BJ (cell line): ENCODE data around the gene OVOL2. TPM values are rescaled to one million over a fixed set of nuclear protein-coding genes. Genes with fewer than 3 reads are reported as not detected.
"Not testable (repeated sequence)": the region's sequence is repeated elsewhere in the genome, so short reads cannot be mapped to it uniquely, and the experiment has no call there.

ENCODE experiments used
- CTCF ChIA-PET: fragments of 350-600 bp; formaldehyde crosslinking; extraction: SDS; loops from one replicate; lab custom pipeline; 2021; ENCODE audit warnings: antibody characterized with exemption, inconsistent platforms; lab: Yijun Ruan, JAX
- POLR2A ChIA-PET: fragments of 300-600 bp; sonication (Branson Sonifier 250); formaldehyde crosslinking; extraction: SDS; loops from one replicate; lab custom pipeline; 2021; ENCODE audit warnings: antibody characterized with exemption; lab: Charles Lee
- DNase-seq: peaks from one replicate; pipeline ENCODE4 v3.0.0-alpha.2; 2011; ENCODE audit warnings: low read depth
- H3K27me3 ChIP-seq: 2 replicates; pipeline ENCODE4 v1.6.0; 2011; ENCODE audit warnings: low read length; ENCODE audit not compliant: control insufficient read depth, insufficient read depth
- H3K36me3 ChIP-seq: 2 replicates; pipeline ENCODE4 v1.5.1; 2011; ENCODE audit warnings: low read length; ENCODE audit not compliant: control insufficient read depth, insufficient read depth
- H3K4me3 ChIP-seq: 2 replicates; pipeline ENCODE4 v1.5.1; 2011; ENCODE audit warnings: low read depth, mild to moderate bottlenecking, control low read depth, low read length
- CTCF ChIP-seq: IDR thresholded peaks from 2 replicates; pipeline ENCODE4 v1.5.1; 2011; ENCODE audit warnings: low read depth, mild to moderate bottlenecking, control low read depth, inconsistent platforms, low read length, moderate library complexity; ENCODE audit not compliant: insufficient read depth
- polyA plus RNA-seq: library from polyadenylated mRNA; depleted of rRNA; stranded (reverse); fragments of >200 nt; gene quantifications from 2 replicates; pipeline ENCODE4 v1.2.3, GENCODE V29; 2011

OVOL2 gene
- polyA plus RNA-seq, 1 experiment, result not detected

DNA sequence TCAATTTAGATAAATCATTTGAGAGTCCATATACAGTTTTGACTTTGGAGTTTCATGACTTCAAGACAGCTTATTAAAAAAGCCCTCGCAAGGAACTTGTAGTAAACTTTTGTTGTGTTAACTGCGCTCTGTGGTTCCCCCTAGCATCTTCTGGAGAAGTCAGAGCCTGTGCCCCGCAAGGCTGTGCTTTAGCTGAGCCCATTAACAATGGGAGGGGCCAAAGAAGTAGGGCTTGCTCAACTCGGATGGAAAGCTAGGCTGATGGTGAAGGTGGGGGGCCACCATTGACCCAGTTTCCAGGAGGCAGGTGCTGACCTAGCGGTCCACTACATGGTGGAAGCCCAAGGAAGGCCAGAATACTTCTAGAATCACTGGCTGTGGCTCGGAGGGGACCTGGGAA, 29.3 kb upstream of the OVOL2 start:
- no peaks in the 10 kb centered on the region for H3K36me3 ChIP-seq
- POLR2A ChIA-PET, result no interaction called here
- no peak for DNase-seq
- no peaks in the 10 kb centered on the region for H3K27me3 ChIP-seq
- no peak overlapping the region for H3K4me3 ChIP-seq
- TF ChIP-seq CTCF, result no peak
- CTCF ChIA-PET, result no interaction called here

GRCh38 chr20:18080836-18081235, 23.1 kb upstream of the OVOL2 start:
- POLR2A ChIA-PET, H3K36me3 ChIP-seq, DNase-seq, H3K27me3 ChIP-seq, CTCF ChIA-PET, H3K4me3 ChIP-seq: not testable (repeated sequence)

DNA sequence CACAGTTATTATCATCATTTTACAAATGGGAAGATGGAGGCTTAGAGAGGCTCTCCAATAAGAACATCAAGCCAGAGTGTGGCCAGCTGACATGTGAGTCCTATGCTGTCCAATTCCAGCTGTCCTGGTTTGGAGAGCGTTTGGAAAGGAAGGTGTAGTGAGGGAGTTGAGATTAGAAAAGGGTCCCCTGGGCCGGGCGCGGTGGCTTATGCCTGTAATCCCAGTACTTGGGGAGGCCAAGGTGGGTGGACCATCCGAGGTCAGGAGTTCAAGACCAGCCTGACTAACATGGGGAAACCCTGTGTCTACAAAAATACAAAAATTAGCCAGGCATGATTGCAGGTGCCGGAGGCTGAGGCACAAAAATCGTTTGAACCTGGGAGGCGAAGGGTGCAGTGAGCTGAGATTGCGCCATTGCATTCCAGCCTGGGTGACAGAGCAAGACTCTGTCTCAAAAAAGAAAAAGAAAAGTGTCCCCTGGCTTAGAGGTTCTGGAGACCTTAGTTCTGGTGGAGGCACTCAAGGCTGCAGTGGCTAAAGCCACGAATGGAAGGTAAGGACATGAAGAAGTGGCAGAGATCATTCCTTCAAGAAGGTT, 22.1 kb upstream of the OVOL2 start:
- ChIA-PET CTCF (no interaction called here), POLR2A (no interaction called here)
- H3K4me3 ChIP-seq, result no peak overlapping the region
- peaks cover 1% of the 10 kb centered on the region; the same call in 1 of the 2 replicates for H3K27me3 ChIP-seq
- TF ChIP-seq CTCF, result no peak
- no peak for DNase-seq
- H3K36me3 ChIP-seq, result no peaks in the 10 kb centered on the region

DNA sequence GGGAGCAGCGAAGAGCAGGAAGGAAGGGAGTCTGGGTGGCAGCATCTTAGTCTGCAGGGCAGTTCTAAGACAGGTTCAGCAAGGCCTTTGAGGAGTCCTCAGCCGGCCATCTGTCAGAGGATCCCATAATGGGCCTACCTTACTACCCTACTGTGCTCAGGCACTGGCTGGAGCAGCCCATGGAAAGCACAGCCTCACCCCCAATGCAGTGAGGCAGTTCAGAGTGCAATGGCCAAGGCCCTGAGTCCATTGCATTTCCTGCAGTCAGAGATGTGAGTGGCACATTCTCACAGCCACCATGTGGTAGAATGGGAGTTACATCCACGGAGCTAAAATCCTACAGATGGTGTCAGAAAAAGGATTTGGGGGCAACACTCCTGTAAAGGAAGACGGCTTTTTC, 19.4 kb upstream of the OVOL2 start:
- CTCF ChIA-PET, result no interaction called here
- TF ChIP-seq CTCF, result no peak
- Histone ChIP-seq H3K36me3 (no peaks in the 10 kb centered on the region), H3K4me3 (no peak overlapping the region), H3K27me3 (peaks cover 1% of the 10 kb centered on the region; the same call in 1 of the 2 replicates)
- no peak for DNase-seq
- POLR2A ChIA-PET, result no interaction called here

- Histone ChIP-seq H3K36me3 (no peaks in the 10 kb centered on the region), H3K4me3 (no peak overlapping the region), H3K27me3 (peaks cover 1% of the 10 kb centered on the region; the same call in 1 of the 2 replicates)
- ChIA-PET CTCF (no interaction called here), POLR2A (no interaction called here)
- no peak for DNase-seq
- TF ChIP-seq CTCF, result no peak
Observed at GRCh38 chr20:18072532-18072931, 14.8 kb upstream of the OVOL2 start.
